Measurements from ENCODE around the gene FBXO7.
A peak's percentile ranks its signal among the peaks of the same experiment; 100 is the strongest.

FBXO7 gene

DNA sequence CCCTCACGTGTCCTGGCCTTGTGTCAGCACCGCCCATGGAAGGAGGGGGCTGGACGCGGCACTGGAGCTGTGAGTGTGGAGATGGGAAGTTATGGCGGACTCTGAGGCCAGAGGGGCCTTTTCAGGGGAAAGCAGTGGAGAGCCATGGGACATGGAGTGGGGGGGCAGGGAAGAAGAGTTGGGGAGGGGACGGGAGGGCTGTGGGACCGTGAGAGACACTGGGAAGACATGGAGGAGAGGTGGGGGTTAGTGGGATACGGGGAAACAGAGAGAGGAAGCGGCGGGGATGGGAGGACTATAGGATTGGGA lies 58.2 kb downstream of the FBXO7 start:
- no peak for DNase-seq

DNA sequence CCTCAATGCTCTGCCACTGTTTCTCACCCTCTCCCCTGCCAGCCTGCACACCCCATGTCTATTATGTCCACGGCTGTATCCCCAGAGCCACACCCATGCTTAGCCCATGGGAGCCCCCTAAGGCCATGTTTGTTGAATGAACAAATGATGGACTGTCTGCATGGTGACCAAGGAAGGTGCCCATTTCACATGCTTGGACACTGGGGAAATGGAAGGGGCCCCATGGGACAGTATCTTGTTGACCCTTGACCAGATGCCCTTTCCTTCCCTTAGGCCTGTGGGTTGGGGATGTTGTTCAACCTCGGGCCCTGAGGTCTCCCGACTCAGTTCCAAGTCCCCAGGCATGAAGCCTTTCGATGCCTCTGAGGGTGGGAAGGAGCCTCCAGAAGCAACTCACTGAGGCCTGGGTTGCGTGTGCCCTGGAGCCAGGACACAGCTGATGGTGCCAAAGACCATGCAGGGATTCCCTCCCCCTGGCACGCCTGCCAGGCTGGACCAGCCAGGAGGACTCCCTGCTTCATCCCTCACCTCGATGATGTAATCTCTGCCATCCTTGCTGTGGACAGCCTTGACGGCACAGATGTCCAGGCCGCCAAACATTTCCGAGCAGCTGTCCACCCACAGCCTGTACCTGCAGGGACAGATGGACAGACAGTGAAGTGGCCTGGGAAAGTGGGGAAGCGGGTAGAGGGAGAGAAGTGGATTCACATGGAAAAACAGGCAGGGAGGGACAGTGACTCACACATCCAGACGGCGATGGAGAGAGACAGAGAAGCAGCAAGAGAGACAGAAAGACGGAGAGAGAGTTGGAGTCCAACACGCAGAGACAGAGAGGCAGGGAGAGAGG lies 58.9 kb downstream of the FBXO7 start:
- DNase-seq = peak; percentile 57

DNA sequence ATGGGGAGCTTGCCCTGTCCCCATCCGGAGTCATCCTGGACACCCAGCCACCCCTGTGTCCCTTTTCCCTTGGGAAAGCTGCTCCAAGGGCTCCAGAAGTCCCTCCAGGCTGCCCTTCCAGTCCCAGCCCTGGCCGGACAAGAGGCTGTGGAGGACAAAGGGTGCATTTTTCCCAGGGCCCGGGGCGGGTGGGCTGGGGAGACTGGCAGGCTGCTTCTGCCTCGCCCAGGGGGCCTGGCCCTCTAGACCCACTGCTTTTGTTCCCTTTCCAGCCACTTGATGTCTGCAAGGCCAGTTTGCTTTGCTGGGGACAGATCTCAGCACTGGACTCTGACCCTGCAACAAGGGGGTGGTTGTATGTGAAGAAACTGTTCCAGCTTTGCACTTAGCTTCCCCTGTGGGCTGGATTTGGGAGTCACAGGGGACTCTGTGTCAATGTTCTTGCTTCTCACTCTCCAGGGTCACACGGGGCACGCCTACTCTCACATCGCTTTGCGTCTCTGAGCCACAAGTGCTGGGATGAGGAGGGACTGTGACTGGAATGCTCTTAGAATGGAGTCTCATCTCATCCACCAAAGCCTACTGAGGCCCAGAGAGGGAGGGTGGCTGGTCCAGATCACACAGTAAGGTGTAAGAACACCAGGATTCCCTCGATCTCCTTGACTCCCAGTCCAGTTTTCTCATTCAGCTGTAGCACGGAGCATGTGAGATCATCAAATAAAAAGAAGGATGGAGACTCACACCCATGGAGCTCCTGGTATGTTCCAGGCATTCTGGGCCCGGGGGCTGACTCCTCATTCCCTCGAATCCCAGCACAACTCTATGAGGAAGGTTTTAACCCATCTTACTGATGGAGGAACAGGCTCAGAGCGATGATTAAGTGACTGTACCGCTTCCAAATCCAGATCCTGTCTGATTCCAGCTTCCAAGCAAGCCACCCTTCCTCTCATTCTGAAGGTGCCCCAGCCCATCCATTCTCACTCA lies 59.9 kb downstream of the FBXO7 start:
- DNase-seq = peak; percentile 53

DNA sequence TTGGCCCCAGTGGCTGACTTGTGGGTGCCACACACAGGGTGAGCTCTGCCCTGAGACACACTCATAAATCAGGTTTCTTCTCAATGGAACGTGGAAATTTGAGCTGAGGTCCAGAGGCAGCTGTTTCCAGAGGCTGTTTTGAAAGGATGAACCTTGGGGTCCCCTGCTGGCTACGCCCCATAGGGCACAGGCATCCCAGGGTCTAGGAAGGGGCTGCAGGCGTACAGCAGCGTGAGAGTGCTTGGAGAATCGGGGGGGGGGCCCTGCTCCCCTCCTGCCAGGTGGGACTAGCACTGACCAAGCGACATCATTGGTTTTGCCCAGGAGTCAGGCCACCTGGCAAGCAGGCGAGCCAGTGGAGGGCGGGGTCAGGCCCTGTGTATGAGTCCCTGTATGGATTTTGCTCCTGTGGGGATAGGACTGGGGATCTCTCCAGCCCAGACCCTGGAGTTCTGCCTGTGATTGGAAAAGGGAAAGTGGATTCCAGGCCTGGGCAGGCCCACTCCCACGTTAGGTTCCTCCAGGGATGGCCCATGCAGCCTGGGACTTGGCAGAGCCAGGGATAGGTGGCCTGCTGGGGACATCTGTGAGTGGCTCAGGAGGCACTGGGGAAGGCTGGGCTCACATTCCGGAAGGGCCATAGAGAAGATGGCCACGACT lies 61.0 kb downstream of the FBXO7 start:
- DNase-seq = no peak

DNA sequence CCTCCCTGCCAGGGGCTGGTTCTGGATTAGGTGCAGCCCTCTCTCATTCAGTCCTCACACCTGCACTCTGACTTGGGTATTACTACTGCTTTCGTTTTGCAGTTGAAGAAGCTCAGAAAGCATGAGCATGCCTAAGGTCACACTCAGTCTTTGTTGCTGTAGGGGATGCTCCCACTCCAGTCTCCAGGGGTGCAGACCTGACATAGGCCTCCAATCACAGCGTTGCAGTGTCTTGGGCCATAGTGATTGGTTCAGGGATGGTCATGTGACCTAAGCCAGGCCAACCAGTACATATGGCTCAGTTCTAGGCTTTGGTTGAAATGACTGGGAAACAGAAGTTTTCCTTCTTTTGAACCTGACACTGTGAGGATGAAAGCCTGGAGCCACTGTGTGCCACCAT lies 61.7 kb downstream of the FBXO7 start:
- DNase-seq = no peak

DNA sequence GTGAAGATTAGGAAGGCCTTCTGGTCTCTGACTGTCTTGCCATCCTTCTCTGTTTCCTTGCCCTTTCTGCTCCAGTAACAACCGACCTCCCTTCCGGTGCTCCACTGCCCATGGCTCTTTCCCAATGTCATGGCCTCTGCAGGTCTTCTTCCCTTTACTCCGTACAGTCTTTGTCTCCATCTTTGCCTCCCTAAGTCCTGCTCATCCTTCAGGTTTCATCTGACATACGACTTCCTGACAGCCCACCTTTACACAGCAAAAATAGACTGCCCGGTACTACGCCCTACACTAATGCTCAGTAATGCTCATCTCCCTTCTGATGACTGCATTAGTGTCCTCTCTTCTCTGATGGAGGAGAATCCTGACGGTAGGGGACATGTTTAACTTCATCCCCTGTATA lies 63.9 kb downstream of the FBXO7 start:
- DNase-seq = no peak

DNA sequence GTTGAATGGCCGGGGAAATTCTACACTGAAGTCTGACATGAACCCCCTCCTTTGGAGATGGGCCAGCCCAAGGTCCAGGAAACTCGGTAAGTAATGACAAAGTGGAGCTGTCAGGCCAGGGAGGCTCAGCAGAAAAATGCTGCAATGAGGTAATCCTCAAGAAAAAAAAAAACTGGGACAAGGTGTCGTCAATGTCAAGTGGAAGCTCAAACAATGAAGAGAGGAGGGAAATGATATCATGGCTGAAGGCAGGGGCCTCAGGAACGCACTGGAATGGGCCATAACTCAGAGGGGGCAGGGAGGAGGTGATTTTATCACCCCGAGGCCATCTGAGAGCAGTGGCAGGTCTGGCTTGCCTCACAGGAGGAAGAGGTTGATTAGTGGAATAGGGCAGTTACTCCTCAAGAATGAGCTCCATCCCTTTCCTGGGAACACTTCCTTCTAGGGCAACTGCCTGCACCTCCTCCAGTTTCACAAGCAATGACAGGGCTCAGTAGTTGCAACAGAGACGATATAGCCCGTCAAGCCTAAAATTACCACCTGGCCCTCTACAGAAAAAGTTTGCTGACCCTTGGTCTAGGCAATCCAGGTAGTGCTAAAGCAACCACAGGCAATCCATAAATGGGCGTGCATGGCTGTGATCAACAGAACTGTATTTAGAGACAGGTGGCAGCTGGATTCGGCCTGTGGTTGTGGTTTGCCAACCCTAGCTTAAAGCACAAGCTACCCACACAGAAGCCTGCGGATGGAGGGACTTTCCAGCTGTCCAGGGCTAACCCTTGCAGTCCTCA lies 65.2 kb downstream of the FBXO7 start:
- DNase-seq = no peak

DNA sequence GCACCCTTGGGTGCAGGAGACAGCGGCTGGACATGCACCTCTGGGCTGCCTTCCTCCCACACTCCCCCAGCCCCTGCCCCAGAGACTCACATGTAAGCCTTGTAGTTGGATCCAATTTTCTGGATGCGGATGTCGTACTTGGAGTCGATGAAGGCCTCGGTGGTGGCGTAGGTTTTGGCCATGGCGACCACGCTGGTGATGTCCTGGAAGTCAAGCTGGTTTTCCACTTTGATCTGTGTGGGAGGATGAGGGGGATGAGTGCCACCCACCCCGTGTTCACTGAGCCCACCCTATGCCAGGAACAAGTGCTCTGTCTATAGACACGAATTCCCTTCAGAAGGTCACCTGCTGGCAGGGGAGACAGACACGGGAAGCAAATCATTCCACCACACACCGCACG lies 66.9 kb downstream of the FBXO7 start:
- DNase-seq = no peak

DNA sequence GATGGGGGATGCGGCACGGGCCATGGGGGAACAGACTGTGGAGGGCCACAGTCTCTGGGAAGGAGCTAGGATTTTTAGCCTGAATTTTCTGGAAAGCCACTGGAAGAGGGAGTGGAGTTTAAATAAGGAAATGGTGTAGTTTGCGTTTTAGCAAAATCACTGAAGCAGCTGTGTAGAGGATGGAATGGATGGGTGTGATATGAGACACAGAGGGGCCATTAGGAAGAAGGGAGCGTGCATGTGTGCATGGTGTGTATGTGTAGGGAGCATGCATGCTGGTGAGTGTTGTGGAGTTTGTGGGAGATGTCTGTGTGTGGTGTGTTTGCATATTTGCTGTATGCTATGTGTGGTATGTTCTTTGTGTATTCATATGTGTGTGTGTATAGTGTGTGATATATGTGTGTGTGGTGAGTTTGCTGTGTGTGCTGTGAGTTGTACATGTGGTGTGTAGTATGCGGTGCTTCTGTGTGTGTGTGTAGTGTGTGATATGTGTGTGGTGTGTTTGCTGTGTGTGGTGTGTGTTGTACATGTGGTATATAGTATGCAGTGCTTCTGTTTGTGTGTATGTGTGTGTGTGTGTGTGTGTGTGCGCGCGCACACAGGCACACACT lies 67.6 kb downstream of the FBXO7 start:
- no peak for DNase-seq

DNA sequence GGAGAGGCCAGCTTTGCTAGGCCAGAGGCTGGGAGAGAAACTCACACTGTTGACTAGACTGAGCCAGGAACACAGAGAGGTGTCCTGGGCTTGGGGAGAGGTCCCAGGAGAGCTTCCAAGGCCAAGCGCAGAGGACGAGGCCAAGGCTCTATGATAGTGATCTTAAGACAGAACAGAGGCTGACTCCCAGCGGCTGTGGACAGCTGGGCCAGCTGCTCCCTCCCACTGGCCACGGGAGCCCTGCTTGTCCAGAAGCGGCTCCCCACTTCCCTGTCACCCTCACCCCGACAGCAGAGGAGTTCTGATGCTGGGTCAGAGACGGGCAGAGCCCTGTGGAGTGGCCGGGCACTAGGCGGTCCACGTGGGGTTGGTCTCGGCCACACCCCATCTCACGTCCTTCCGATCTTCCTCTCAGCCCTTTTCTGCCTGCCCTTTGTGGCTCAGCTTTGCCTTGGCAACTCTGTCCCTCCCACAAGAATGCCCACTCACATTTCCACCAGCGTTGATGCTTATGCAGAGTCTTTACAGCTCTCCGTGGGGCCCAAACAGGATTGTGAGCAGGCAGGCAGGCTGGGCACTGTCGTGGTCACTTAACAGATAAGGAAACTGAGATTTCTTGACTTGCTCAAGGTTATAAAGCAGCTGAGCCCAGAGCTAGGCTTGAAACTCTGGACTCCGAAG lies 68.2 kb downstream of the FBXO7 start:
- DNase-seq = no peak

DNA sequence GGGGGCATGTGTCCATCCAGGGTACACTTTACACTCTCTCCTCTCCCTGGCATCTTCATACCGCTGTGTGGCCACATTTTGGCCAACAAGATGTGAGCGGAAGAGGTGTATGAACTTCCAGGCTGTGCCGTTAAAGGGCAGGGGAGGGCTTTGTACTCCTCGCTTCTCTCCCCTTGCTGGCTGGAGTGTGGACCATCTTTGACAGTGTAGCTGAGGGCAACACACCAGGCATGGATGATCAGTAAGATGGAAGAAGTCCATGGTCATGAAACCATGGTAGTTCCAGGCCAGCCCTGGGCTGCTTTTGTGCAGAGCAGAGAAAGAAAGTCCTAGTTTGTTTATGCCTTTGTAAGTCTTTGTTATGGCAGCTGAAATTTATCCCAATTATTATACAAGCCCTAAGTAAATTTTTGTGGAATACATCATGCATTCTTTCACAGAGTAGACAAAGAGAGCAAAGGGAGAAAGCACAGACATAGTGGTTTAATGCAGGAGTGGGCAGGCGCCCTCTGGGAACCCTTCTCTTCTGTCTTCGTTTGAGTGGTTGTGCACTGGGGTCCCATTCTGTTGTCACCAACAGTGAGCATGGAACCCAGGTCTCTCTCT lies 70.4 kb downstream of the FBXO7 start:
- peak; percentile 59 for DNase-seq

DNA sequence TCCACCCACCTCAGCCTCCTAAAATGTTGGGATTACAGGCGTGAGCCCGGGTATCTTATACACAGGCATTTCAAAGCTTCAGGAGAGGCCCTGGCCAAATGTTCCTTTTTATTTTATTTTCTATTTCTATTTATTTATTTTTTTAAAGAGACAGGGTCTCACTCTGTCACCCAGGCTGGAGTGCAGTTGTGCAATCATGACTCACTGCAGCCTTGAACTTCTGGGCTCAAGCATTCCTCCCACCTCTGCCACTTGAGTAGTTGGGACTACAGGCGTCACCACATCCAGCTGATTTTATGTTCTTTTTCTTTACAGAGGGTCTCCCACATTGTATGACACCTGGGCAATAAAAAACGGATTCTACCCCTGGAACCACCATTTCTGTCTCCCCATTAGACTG lies 71.2 kb downstream of the FBXO7 start:
- no peak for DNase-seq

DNA sequence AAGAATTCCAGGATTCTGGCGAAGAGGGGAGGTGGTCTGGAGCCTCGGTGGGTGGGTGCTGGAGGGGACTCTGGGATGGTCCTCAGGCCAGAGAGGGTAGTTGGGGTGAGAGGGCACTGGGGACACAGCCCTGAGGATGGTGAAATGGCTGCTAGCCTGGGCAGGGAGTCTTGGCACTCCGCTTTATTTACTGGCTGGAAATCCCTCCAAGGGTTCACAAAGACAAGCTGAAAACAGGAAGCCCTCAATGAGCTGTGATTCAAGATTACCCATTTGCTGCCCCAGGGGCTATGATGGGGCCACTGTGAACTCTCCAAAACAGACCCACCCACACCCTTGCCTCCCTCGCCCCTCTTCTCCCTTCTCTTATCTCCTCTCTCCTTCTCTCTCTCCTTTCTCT lies 71.9 kb downstream of the FBXO7 start:
- no peak for DNase-seq

DNA sequence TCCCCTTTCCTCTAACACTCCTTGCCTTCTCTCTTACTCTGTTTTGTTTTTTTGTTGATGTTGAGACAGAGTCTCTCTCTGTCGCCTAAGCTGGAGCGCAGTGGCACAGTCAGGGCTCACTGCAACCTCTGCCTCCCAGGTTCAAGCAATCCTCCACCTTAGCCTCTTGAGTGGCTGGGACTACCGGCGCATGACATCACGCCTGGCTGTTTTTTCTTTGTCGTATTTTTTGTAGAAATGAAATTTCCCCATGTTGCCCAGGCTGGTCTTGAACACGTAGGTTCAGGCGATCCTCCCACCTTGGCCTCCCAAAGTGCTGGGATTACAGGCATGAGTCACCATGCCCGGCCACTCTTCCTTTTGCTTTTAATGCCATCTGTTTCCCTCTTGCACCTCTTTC lies 72.3 kb downstream of the FBXO7 start:
- DNase-seq = no peak

DNA sequence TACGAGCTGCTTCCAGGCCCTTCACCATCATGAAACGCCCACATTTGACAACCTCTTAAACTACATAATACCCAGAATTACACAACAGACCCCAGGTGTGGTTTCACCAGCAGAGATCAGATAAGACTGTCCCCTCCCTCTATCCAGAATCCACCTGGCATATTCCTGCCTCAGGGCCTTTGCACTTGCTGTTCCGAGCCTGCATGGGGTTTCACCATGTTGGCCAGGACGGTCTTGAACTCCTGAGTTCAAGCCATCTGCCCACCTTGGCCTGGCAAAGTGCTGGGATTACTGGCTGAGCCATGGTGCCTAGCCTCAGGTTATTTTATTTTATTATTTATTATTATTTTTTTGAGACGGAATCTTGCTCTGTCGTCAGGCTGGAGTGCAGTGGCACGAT lies 73.4 kb downstream of the FBXO7 start:
- DNase-seq = no peak

Data from fibroblast of skin of abdomen (primary cell).